Type B pancreatic cell (in vitro differentiated cells): ENCODE data around the gene AP2B1. TPM values are rescaled to one million over a fixed set of nuclear protein-coding genes. Genes with fewer than 3 reads are reported as not detected.
A peak's percentile ranks its signal among the peaks of the same experiment; 100 is the strongest.

Source experiments
- DNase-seq: peaks from one replicate; pipeline ENCODE4 v3.0.0; 2021; ENCODE audit warnings: mixed read lengths; ENCODE audit not compliant: unreplicated experiment; ENCODE audit errors: extremely low spot score
- H3K27ac Mint-ChIP-seq: 2 replicates; pipeline ENCODE4 v1.8.0; 2021; ENCODE audit warnings: mild to moderate bottlenecking, mixed read lengths
- H3K27me3 Mint-ChIP-seq: 2 replicates; pipeline ENCODE4 v1.8.0; 2021; ENCODE audit warnings: mixed read lengths
- H3K36me3 Mint-ChIP-seq: 2 replicates; pipeline ENCODE4 v1.8.0; 2021; ENCODE audit warnings: mixed read lengths
- H3K4me1 Mint-ChIP-seq: one replicate; pipeline ENCODE4 v1.8.0; 2021; ENCODE audit warnings: mixed read lengths; ENCODE audit not compliant: unreplicated experiment
- H3K4me3 Mint-ChIP-seq: 2 replicates; pipeline ENCODE4 v1.8.0; 2021; ENCODE audit warnings: mild to moderate bottlenecking, mixed read lengths
- H3K9me3 Mint-ChIP-seq: 2 replicates; pipeline ENCODE4 v1.8.0; 2021; ENCODE audit warnings: mixed read lengths
- total RNA-seq: library from RNA; stranded (reverse); gene quantifications from 2 replicates; pipeline ENCODE4 v1.2.1, GENCODE V29; 2021; ENCODE audit warnings: low replicate concordance
- TF ChIP-seq, protein P1 (sequence below): fragments of 200-600 bp; sonication (generic); conservative IDR thresholded peaks from 2 replicates; pipeline ENCODE4 v1.5.0; 2021; ENCODE audit warnings: antibody characterized with exemption, mild to moderate bottlenecking

Gene AP2B1
- total RNA-seq, 1 donor from 2014 or later, result 165 TPM

- Mint-ChIP-seq H3K27ac (no peak overlapping the region), H3K9me3 (no peaks in the 10 kb centered on the region), H3K27me3 (peaks cover 48% of the 10 kb centered on the region), H3K4me1 (peaks cover 4% of the 10 kb centered on the region), H3K36me3 (peaks cover 3% of the 10 kb centered on the region), H3K4me3 (no peak overlapping the region)
- TF ChIP-seq, protein P1, sequence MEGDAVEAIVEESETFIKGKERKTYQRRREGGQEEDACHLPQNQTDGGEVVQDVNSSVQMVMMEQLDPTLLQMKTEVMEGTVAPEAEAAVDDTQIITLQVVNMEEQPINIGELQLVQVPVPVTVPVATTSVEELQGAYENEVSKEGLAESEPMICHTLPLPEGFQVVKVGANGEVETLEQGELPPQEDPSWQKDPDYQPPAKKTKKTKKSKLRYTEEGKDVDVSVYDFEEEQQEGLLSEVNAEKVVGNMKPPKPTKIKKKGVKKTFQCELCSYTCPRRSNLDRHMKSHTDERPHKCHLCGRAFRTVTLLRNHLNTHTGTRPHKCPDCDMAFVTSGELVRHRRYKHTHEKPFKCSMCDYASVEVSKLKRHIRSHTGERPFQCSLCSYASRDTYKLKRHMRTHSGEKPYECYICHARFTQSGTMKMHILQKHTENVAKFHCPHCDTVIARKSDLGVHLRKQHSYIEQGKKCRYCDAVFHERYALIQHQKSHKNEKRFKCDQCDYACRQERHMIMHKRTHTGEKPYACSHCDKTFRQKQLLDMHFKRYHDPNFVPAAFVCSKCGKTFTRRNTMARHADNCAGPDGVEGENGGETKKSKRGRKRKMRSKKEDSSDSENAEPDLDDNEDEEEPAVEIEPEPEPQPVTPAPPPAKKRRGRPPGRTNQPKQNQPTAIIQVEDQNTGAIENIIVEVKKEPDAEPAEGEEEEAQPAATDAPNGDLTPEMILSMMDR, result no peak
- DNase-seq, result no peak
These were observed 157.7 kb downstream of the AP2B1 start for GRCh38 chr17:35744830-35745229.

- H3K27me3 Mint-ChIP-seq, result peaks cover 48% of the 10 kb centered on the region
- no peaks in the 10 kb centered on the region for H3K36me3 Mint-ChIP-seq
- H3K27ac Mint-ChIP-seq, result no peak overlapping the region
- TF ChIP-seq, protein P1, result no peak
- DNase-seq, result no peak
- no peak overlapping the region for H3K4me3 Mint-ChIP-seq
- H3K9me3 Mint-ChIP-seq, result no peaks in the 10 kb centered on the region
- H3K4me1 Mint-ChIP-seq, result peaks cover 4% of the 10 kb centered on the region
These were observed 158.1 kb downstream of the AP2B1 start for GRCh38 chr17:35745246-35745645.

DNA sequence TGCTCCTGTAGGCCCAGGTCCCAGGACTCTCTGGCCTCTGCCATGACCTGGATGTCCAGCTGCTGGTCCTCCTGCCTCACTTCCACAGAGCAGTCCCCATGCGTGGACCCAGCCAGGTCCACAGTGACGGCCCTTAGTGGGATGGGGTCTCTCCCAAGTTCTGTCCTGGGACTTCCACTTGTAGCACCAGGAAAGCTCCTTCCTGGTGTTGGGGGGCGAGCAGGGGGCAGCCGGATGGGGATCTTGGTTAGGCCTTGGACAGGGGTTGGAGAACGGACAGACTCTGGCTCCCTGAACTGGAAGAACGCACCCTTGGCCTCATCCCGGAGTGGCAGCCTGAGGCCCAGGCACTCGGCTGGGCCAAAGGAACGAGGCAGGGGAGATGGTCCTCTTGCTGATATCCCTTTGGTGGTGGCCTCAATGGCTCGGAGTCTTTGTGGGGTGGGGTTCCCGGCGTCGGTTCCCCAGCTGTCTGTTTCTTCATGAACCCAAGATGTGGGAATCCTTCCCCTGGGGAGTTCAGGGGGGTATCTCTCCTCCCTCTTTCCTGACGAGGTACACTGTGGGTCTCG lies 158.7 kb downstream of the AP2B1 start:
- no peaks in the 10 kb centered on the region for H3K36me3 Mint-ChIP-seq
- H3K27me3 Mint-ChIP-seq, result peaks cover 48% of the 10 kb centered on the region
- H3K4me1 Mint-ChIP-seq, result peaks cover 4% of the 10 kb centered on the region
- H3K27ac Mint-ChIP-seq, result no peak overlapping the region
- TF ChIP-seq, protein P1, result no peak
- no peaks in the 10 kb centered on the region for H3K9me3 Mint-ChIP-seq
- no peak overlapping the region for H3K4me3 Mint-ChIP-seq
- DNase-seq, result no peak

GRCh38 chr17:35747540-35748017 lies 160.5 kb downstream of the AP2B1 start:
- H3K27me3 Mint-ChIP-seq, result peaks cover 39% of the 10 kb centered on the region
- H3K4me1 Mint-ChIP-seq, result peaks cover 4% of the 10 kb centered on the region

DNA sequence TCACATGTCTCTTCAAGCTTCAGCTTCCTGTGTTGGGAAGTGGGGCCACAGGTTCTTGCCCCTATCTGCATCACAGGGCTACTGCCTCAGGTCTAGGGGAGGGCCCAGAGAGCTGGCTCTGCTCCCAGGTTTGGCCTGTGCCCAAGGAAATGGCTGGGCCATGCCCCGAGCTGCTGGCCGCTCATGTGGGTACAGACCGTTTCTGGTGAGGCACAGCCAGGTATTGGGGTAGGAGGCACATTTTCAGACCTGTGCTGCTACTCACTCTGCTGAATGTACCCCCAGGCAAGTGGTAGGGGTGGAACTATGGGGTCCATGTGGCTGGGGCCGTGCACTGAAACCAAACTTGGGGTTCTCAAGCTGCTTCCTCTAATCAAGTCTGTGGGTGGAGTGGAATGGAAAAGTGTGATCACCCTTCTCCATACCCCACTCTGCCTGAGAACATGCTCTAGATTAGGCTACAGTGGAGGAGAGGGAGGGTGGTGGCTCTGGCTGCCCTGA lies 161.3 kb downstream of the AP2B1 start:
- Mint-ChIP-seq H3K9me3 (no peaks in the 10 kb centered on the region), H3K4me1 (peaks cover 4% of the 10 kb centered on the region), H3K36me3 (no peaks in the 10 kb centered on the region), H3K27me3 (peaks cover 43% of the 10 kb centered on the region), H3K27ac (no peak overlapping the region), H3K4me3 (no peak overlapping the region)
- no peak for DNase-seq
- TF ChIP-seq, protein P1, result no peak

More at GRCh38 chr17:35747540-35748017, 160.5 kb downstream of the AP2B1 start:
- Mint-ChIP-seq H3K9me3 (no peaks in the 10 kb centered on the region), H3K36me3 (no peaks in the 10 kb centered on the region), H3K27ac (no peak overlapping the region), H3K4me3 (no peak overlapping the region)
- TF ChIP-seq, protein P1, result peak; percentile 94
- DNase-seq, result no peak
